Stimulated activated CD8-positive, alpha-beta memory T cell treated with anti-CD3 and anti-CD28 coated beads, Interleukin-7, amount 100 ng/mL, for 1 hour (primary cell): ENCODE measurements around the gene MIER2.

Experiments
- DNase-seq, 2 donors: peaks; one replicate each; pipeline ENCODE4 v3.0.0-alpha.2; 2020; ENCODE audit warnings: low read depth in 2 of 2

The MIER2 gene

DNA sequence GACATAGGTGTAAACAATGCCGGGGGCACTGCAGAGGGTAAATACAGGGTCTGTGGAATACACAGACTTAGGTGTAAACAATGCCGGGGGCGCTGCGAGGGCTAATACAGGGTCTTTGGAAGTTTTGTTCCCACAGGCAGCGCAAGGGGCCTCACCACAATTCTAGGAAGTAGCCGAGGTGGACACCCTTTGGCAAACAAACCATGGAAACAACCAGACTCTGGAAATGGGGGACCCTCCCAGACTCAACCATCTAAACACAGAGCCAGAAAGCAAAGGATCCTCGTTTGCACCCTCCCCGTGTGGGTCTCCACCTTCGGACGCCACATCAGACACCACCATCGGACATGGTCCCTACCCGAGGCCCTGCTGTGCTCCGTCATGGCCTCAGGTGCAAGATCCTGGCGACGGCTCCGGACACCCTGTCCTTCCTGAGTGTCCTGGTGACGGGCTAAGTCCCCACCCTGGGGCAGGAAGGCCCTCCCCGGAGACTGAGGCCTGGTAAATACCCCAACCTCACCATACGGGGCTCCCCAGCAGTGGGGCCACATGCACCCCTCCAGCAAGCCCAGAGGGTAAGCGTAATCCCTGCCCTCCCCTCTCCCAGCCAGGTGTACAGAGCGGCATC lies 36.7 kb downstream of the MIER2 start:
- DNase-seq = no peak

DNA sequence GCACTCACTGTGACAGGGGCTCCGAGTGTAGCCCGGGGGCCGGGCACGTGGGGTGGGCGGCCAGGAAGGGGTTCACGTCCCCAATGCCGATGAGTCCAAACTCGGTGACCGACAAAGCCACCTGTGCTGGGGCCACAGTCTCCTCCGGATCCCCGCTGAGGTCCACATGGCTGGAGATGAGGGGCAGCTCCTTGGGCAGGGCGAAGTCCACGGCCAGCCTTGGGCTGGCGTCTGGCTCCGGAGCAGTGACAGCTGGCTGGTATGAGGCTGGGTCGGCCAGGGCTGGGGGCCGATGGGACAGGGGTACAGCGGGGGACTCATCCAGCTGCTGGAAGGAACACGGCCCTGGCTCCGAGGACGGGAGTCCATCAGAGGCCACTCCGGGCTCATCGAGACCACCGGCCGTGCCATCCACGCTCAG lies 37.5 kb downstream of the MIER2 start:
- no peak for DNase-seq

- DNase-seq = no peak
Observed at GRCh38 chr19:306151-306900, 38.3 kb downstream of the MIER2 start.

- DNase-seq = no peak
Observed at GRCh38 chr19:305240-306150, 39.1 kb downstream of the MIER2 start.

DNA sequence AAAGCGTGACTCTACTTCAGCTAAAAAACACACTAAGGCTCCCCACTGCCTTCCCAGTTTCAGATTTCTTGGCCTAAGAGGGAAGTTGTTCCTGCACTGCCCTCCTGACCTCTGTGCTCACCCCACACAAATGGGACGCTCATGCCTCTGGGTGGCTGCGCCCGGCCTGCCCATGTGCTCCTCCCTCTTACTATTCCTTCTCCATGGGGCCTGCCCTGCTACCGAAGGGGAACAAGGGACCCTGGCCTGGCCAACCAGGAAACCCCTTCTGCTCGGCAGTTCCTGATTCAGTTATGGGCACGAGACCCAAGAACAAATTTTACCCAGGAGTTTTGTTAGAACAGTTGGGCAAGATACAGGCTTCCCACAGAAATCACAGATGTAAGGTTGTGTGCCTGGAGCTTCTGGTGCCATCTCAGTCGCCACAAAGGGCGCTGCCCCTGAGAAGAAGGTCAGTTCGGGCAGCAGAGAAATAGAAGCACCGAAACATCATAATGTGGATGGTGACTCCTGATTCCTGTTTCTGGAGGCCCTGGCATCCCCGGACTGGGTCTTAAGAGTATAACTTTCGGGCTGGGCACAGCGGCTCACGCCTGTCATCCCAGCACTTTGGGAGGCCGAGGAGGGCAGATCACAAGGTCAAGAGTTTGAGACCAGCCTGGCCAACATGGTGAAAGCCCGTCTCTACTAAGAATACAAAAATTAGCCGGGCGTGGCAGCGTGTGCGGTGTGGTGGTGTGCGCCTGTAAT lies 47.9 kb downstream of the MIER2 start:
- DNase-seq = no peak

- no peak for DNase-seq
Observed at GRCh38 chr19:295687-296370, 48.8 kb downstream of the MIER2 start.

GRCh38 chr19:294946-295686 lies 49.5 kb downstream of the MIER2 start:
- DNase-seq = no peak

GRCh38 chr19:294341-294945 lies 50.2 kb downstream of the MIER2 start:
- no peak for DNase-seq

GRCh38 chr19:293436-294110 lies 51.0 kb downstream of the MIER2 start:
- no peak for DNase-seq

DNA sequence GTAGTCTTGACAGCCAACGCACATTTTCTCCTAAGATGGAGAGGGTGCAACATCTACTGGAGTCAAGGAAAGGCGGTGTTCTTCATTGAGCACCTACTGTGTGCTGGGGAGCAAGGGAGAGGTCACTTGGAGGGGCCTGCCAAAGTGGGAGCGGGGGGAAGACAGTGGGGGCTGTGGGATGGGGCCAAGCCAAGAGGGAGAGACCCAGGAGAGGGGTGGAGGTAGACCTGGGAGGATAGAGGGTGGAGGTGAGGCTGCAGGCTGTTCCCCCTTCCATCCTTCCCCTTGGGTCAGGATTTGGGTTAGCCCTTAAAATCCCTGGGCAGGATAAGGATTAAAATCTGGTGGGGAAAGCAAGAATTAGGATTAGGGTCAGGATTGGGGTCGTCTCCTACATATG lies 51.6 kb downstream of the MIER2 start:
- DNase-seq = no peak

- no peak for DNase-seq
Observed at GRCh38 chr19:292281-292884, 52.2 kb downstream of the MIER2 start.

GRCh38 chr19:291561-292280 lies 52.9 kb downstream of the MIER2 start:
- DNase-seq = no peak

- no peak for DNase-seq
Observed at GRCh38 chr19:291006-291521, 53.5 kb downstream of the MIER2 start, which contains the start of gene PLPP2. TSS of gene PLPP2 (minus strand) at chr19:291403. CDS start at chr19:291336, 67 bp downstream.

- no peak for DNase-seq
Observed at GRCh38 chr19:290372-291005, 54.1 kb downstream of the MIER2 start.

DNA sequence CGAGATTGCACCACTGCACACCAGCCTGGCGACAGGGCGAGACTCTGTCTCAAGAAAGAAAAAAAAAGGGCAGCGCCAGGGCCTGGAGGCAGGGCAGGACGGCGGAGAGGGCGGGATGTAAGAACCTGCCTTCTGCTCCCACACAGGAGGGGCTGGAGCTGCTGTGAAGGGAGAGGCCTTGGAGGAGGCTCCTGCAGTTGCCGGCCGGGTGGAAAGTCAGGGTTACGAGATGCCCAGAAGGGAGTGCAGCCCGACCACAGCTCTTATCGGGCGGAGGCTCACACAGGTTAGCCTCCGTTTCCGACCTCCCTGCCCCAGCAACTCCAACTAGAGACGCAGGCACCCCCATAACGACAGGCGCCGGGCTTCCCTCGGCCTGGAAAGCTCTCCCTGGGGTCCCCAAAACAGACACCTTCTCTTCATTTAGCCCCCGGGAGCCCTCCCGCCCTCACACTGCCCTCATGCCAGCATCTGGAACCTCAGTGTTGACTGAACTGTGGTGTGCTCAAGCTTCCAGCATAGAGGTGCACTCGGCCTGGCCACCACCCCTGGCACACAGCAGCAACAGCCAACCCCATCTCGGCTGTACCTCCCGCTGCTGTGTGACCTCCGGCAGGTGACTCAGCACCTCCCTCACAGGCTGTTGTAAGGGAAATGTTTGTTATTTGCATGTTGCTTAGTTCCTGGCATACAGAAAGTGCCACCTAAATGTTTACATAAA lies 54.8 kb downstream of the MIER2 start:
- DNase-seq = no peak

- DNase-seq = no peak
Observed at GRCh38 chr19:288911-289310, 55.7 kb downstream of the MIER2 start.

GRCh38 chr19:287381-287871 lies 57.2 kb downstream of the MIER2 start:
- no peak for DNase-seq
